Liver (tissue), 9 donors: ENCODE data around the gene GRIK2. TPM values are rescaled to one million over a fixed set of nuclear protein-coding genes. Genes with fewer than 3 reads are reported as not detected.
A peak's percentile ranks its signal among the peaks of the same experiment; 100 is the strongest.

Experiments
- DNase-seq: peaks from one replicate; pipeline ENCODE4 v3.0.0-alpha.2; 2017; ENCODE audit warnings: low spot score
- H3K27ac ChIP-seq, 2 donors: one replicate each; pipeline ENCODE4 v1.7.0; 2013; ENCODE audit warnings: inconsistent platforms in 2 of 2, low read length in 2 of 2, control low read depth in 1 of 2, low read depth in 1 of 2, mild to moderate bottlenecking in 1 of 2
- H3K27me3 ChIP-seq, 4 donors: one replicate each; pipeline versions ENCODE4 v1.6.1 to v1.7.0; 2013; ENCODE audit warnings: low read length in 3 of 4, inconsistent platforms in 1 of 4, mild to moderate bottlenecking in 1 of 4, moderate library complexity in 1 of 4; ENCODE audit not compliant: control insufficient read depth in 4 of 4, insufficient read depth in 4 of 4
- H3K36me3 ChIP-seq, 4 donors: one replicate each; pipeline versions ENCODE4 v1.6.1 to v1.7.0; 2013; ENCODE audit warnings: low read length in 3 of 4, mild to moderate bottlenecking in 3 of 4, low read depth in 1 of 4, moderate library complexity in 1 of 4; ENCODE audit not compliant: control insufficient read depth in 4 of 4, insufficient read depth in 3 of 4
- H3K4me1 ChIP-seq, 4 donors: one replicate each; pipeline versions ENCODE4 v1.6.1 to v1.7.0; 2013; ENCODE audit warnings: low read length in 3 of 4, mild to moderate bottlenecking in 3 of 4, moderate library complexity in 1 of 4; ENCODE audit not compliant: control insufficient read depth in 4 of 4, insufficient read depth in 4 of 4
- H3K4me3 ChIP-seq, 3 donors: one replicate each; pipeline versions ENCODE4 v1.6.1 to v1.7.0; 2013; ENCODE audit warnings: low read length in 3 of 3, control low read depth in 1 of 3, low read depth in 1 of 3, mild to moderate bottlenecking in 1 of 3
- H3K9ac ChIP-seq, 2 donors: one replicate each; pipeline ENCODE4 v1.7.0; 2013; ENCODE audit warnings: low read length in 2 of 2, mild to moderate bottlenecking in 2 of 2, moderate library complexity in 2 of 2, control low read depth in 1 of 2, low read depth in 1 of 2
- H3K9me3 ChIP-seq, 4 donors: one replicate each; pipeline versions ENCODE4 v1.6.1 to v1.7.0; 2013; ENCODE audit warnings: low read length in 3 of 4; ENCODE audit not compliant: control insufficient read depth in 4 of 4
- ATF3 ChIP-seq: IDR thresholded peaks from 2 replicates; pipeline ENCODE4 v1.6.1; 2016; ENCODE audit warnings: antibody characterized with exemption
- CTCF ChIP-seq: fragments of 150-350 bp; IDR thresholded peaks from 2 replicates; pipeline ENCODE4 v1.5.1; 2017; ENCODE audit warnings: improper control_type of control experiment, low read depth, low read length; ENCODE audit not compliant: missing input control
- EGR1 ChIP-seq, 2 donors: IDR thresholded peaks; 2 replicates each; pipeline ENCODE4 v1.6.1; 2016 to 2018; ENCODE audit warnings: antibody characterized with exemption in 2 of 2, low read depth in 2 of 2
- FOXA1 ChIP-seq: IDR thresholded peaks from 2 replicates; pipeline ENCODE4 v1.6.1; 2016; ENCODE audit warnings: antibody characterized with exemption
- FOXA2 ChIP-seq: IDR thresholded peaks from 2 replicates; pipeline ENCODE4 v1.6.1; 2016; ENCODE audit warnings: antibody characterized with exemption
- GABPA ChIP-seq, 2 donors: IDR thresholded peaks in 1 of 2; conservative IDR thresholded peaks in 1 of 2; 2 replicates each; pipeline ENCODE4 v1.6.1; 2016; ENCODE audit warnings: antibody characterized with exemption in 2 of 2, mild to moderate bottlenecking in 1 of 2, moderate library complexity in 1 of 2
- HNF4A ChIP-seq, 2 donors: conservative IDR thresholded peaks; 2 replicates each; pipeline ENCODE4 v1.6.1; 2016; ENCODE audit warnings: antibody characterized with exemption in 2 of 2, mild to moderate bottlenecking in 2 of 2
- HNF4G ChIP-seq: IDR thresholded peaks from 2 replicates; pipeline ENCODE4 v1.6.1; 2016; ENCODE audit warnings: antibody characterized with exemption
- JUND ChIP-seq, 2 donors: IDR thresholded peaks; 2 replicates each; pipeline ENCODE4 v1.6.1; 2016; ENCODE audit warnings: antibody characterized with exemption in 2 of 2
- MAX ChIP-seq: IDR thresholded peaks from 2 replicates; pipeline ENCODE4 v1.6.1; 2016; ENCODE audit warnings: antibody characterized with exemption
- NR2F2 ChIP-seq: IDR thresholded peaks from 2 replicates; pipeline ENCODE4 v1.6.1; 2016; ENCODE audit warnings: antibody characterized with exemption
- RAD21 ChIP-seq, 2 donors: IDR thresholded peaks; 2 replicates each; pipeline ENCODE4 v1.6.1; 2016; ENCODE audit warnings: antibody characterized with exemption in 2 of 2, mild to moderate bottlenecking in 2 of 2
- RXRA ChIP-seq, 2 donors: IDR thresholded peaks; 2 replicates each; pipeline ENCODE4 v1.6.1; 2017 to 2018; ENCODE audit warnings: antibody characterized with exemption in 2 of 2, mild to moderate bottlenecking in 1 of 2
- SP1 ChIP-seq: IDR thresholded peaks from 2 replicates; pipeline ENCODE4 v1.6.1; 2018; ENCODE audit warnings: antibody characterized with exemption, mild to moderate bottlenecking
- TAF1 ChIP-seq: conservative IDR thresholded peaks from 2 replicates; pipeline ENCODE4 v1.6.1; 2016; ENCODE audit warnings: antibody characterized with exemption, mild to moderate bottlenecking
- YY1 ChIP-seq: IDR thresholded peaks from 2 replicates; pipeline ENCODE4 v1.6.1; 2016; ENCODE audit warnings: antibody characterized with exemption, mild to moderate bottlenecking
- WGBS: extraction: QIAGEN DNeasy Blood & Tissue Kit; methylation state at CpG from one replicate; pipeline ENCODE4 v1.1.7; 2013; 5-methylcytosine and 5-hydroxymethylcytosine counted together
- polyA plus RNA-seq, 2 donors: library from polyadenylated mRNA; stranded (reverse) in 1 of 2; unstranded in 1 of 2; fragments of 200-250 nt in 1 of 2; fragments of >200 nt in 1 of 2; fragmentation: Nextera tagmentation in 1 of 2; extraction: Ambion mirVana in 1 of 2; gene quantifications; one replicate each; pipeline versions ENCODE4 v1.2.1 to v1.2.3, GENCODE V29; 2013 to 2015
- total RNA-seq, 2 donors: library from RNA; depleted of rRNA; stranded (reverse); fragments of >200 nt; gene quantifications; one replicate each; pipeline ENCODE4 v1.2.3, GENCODE V29; 2014
- TF ChIP-seq, protein P1 (sequence below): IDR thresholded peaks from 2 replicates; pipeline ENCODE4 v1.6.1; 2016; ENCODE audit warnings: antibody characterized with exemption, mild to moderate bottlenecking
- donor health status: healthy.
- donor health status: healthy.
- donor health status: healthy.
- donor health status: healthy.
- donor health status: healthy.

GRIK2 gene
- total and polyA plus RNA-seq, 4 donors: 0.02 to 0.17 (median 0.05) TPM

DNA sequence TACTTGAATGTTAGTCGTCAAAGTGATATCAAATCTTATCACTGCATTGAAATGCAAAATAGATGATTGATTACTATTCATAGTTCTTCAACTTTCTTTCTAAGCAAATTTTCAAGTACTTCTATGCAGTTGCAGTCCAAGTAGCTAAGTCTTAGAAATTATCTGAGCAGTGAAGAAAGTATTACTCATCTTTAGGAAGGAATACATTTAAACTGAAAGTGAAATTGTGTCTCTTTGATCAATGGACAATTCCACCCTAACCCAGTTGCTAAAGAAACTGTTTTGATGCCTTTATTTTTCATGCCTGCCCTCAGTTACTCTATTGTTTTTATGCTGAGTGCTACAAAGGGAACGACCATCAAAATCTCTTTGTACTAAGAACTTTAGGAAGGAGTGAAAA, 337.4 kb downstream of the GRIK2 start:
- Histone ChIP-seq H3K9ac (no peak overlapping the region), H3K36me3 (no peaks in the 10 kb centered on the region), H3K9me3 (no peaks in the 10 kb centered on the region), H3K4me1 (no peaks in the 10 kb centered on the region), H3K27ac (no peak overlapping the region), H3K4me3 (peak overlapping the region in 2 of 3 donors; percentile 25 to 39), H3K27me3 (no peaks in the 10 kb centered on the region)
- TF ChIP-seq FOXA1: no peak
- TF ChIP-seq HNF4G: no peak
- TF ChIP-seq RAD21 (IDR thresholded peaks at IDR 0.05): no peak
- no peak for TF ChIP-seq FOXA2
- TF ChIP-seq, protein P1, sequence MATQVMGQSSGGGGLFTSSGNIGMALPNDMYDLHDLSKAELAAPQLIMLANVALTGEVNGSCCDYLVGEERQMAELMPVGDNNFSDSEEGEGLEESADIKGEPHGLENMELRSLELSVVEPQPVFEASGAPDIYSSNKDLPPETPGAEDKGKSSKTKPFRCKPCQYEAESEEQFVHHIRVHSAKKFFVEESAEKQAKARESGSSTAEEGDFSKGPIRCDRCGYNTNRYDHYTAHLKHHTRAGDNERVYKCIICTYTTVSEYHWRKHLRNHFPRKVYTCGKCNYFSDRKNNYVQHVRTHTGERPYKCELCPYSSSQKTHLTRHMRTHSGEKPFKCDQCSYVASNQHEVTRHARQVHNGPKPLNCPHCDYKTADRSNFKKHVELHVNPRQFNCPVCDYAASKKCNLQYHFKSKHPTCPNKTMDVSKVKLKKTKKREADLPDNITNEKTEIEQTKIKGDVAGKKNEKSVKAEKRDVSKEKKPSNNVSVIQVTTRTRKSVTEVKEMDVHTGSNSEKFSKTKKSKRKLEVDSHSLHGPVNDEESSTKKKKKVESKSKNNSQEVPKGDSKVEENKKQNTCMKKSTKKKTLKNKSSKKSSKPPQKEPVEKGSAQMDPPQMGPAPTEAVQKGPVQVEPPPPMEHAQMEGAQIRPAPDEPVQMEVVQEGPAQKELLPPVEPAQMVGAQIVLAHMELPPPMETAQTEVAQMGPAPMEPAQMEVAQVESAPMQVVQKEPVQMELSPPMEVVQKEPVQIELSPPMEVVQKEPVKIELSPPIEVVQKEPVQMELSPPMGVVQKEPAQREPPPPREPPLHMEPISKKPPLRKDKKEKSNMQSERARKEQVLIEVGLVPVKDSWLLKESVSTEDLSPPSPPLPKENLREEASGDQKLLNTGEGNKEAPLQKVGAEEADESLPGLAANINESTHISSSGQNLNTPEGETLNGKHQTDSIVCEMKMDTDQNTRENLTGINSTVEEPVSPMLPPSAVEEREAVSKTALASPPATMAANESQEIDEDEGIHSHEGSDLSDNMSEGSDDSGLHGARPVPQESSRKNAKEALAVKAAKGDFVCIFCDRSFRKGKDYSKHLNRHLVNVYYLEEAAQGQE: no peak
- TF ChIP-seq ATF3: no peak
- TF ChIP-seq HNF4A (conservative IDR thresholded peaks at IDR 0.05): no peak
- TF ChIP-seq YY1: no peak
- TF ChIP-seq NR2F2: no peak
- TF ChIP-seq GABPA (IDR thresholded peaks at IDR 0.05 in 1 of 2, conservative IDR thresholded peaks at IDR 0.05 in 1 of 2): no peak
- no peak for TF ChIP-seq SP1
- TF ChIP-seq RXRA (IDR thresholded peaks at IDR 0.05): no peak
- no peak for TF ChIP-seq CTCF
- TF ChIP-seq EGR1 (IDR thresholded peaks at IDR 0.05; ENCODE audit: low read depth in 2 of 2): no peak
- no peak for TF ChIP-seq JUND (IDR thresholded peaks at IDR 0.05)
- TF ChIP-seq MAX: no peak
- no peak for DNase-seq
- 34% methylated on average over 2 of the region's 2 CpGs for WGBS

DNA sequence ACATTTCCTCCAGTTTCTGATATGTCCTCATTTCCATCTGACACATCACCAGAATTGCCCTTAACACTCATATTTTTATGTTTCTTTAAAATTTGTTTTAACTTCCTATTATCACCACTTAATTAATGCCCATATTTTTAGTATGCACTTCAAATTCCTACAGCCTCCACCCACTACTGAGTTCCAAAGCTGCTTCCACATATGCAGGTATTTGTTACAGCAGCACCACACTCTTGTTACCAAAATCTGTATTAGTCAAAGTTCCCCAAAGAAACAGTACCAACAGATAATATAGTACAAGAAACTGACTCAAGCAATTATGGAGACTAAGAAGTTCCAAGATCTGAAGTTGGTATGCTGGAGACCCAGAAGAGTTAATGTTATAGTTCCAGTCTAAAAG, 340.4 kb downstream of the GRIK2 start:
- no peak overlapping the region for H3K9ac ChIP-seq
- DNase-seq: no peak
- peaks cover 0 to 4% (median 2%) of the 10 kb centered on the region in 4 donors for H3K4me1 ChIP-seq
- H3K4me3 ChIP-seq: no peak overlapping the region
- H3K27me3 ChIP-seq: no peaks in the 10 kb centered on the region
- H3K36me3 ChIP-seq: no peaks in the 10 kb centered on the region
- no peak overlapping the region for H3K27ac ChIP-seq
- TF ChIP-seq JUND (IDR thresholded peaks at IDR 0.05): no peak
- no peak for TF ChIP-seq SP1
- no peak for TF ChIP-seq FOXA1
- TF ChIP-seq HNF4G: no peak
- no peak for TF ChIP-seq RXRA (IDR thresholded peaks at IDR 0.05)
- TF ChIP-seq TAF1: no peak
- H3K9me3 ChIP-seq: no peaks in the 10 kb centered on the region
